Sciatic nerve (tissue), 2 donors: ENCODE measurements around the gene CYLC2. TPM values are rescaled to one million over a fixed set of nuclear protein-coding genes. Genes with fewer than 3 reads are reported as not detected.

Source experiments
- ATAC-seq: fragments of 200-7000 bp; cut with Tn5 transposase; one replicate; pipeline ENCODE4 v1.9.1; 2020; ENCODE audit warnings: mild to moderate bottlenecking, moderate library complexity
- DNase-seq: peaks from one replicate; pipeline ENCODE4 v3.0.0-alpha.2; 2020; ENCODE audit warnings: low spot score
- intact Hi-C: fragments of 100-400 bp; cut with DNase I; formaldehyde crosslinking; loops from one replicate; pipeline ENCODE4 v1.14.2; 2022
- total RNA-seq: library from RNA; stranded (reverse); fragmentation: NEBNext Ultra II Directional; extraction: Animal tissue kit (Norgen Biotek cat#: 25700); gene quantifications from one replicate; pipeline ENCODE4 v1.2.1, GENCODE V29; 2021
- donor health status: DM: no; HTN: no; CAD: no.
- donor health status: DM: no; HTN: no; CAD: no.

The CYLC2 gene
- total RNA-seq = not detected

- DNase-seq (no peak), ATAC-seq (no peak)
- intact Hi-C loops = no loop called here
These were observed at the start of gene CYLC2 for GRCh38 chr9:102995033-102995432. Gene CYLC2, plus strand, starts transcription at chr9:102995333. Its CDS starts 48 bp downstream, at chr9:102995381.

- DNase-seq (no peak), ATAC-seq (no peak)
- intact Hi-C loops = no loop called here
These were observed 44.8 kb upstream of the CYLC2 start for GRCh38 chr9:102950346-102950745.

- intact Hi-C loops = no loop called here
- ATAC-seq (no peak), DNase-seq (no peak)
These were observed 28.1 kb upstream of the CYLC2 start for GRCh38 chr9:102966999-102967398.

- ATAC-seq = no peak
- intact Hi-C loops = no loop called here
- DNase-seq = no peak
These were observed 27.2 kb upstream of the CYLC2 start for GRCh38 chr9:102967979-102968378.

- DNase-seq = no peak
- intact Hi-C loops = no loop called here
- ATAC-seq = no peak
These were observed 22.4 kb upstream of the CYLC2 start for GRCh38 chr9:102972780-102973179.

- ATAC-seq (no peak), DNase-seq (no peak)
- intact Hi-C loops = no loop called here
These were observed 20.6 kb upstream of the CYLC2 start for GRCh38 chr9:102974530-102974929.

- ATAC-seq (no peak), DNase-seq (no peak)
- intact Hi-C loops = no loop called here
These were observed 19.9 kb upstream of the CYLC2 start for GRCh38 chr9:102975251-102975650.

GRCh38 chr9:102985162-102985895 is 9.8 kb upstream of the CYLC2 start:
- DNase-seq = no peak
- intact Hi-C loops = no loop called here
- no peak for ATAC-seq

GRCh38 chr9:102986425-102986824 is 8.7 kb upstream of the CYLC2 start:
- no peak for DNase-seq
- ATAC-seq = no peak
- intact Hi-C loops = no loop called here

- DNase-seq = no peak
- intact Hi-C loops = no loop called here
- no peak for ATAC-seq
These were observed 8.6 kb downstream of the CYLC2 start for GRCh38 chr9:103003689-103004088.

GRCh38 chr9:103014242-103014641 is 19.1 kb downstream of the CYLC2 start:
- intact Hi-C loops = no loop called here

GRCh38 chr9:103025796-103026195 is 30.7 kb downstream of the CYLC2 start:
- ATAC-seq (no peak), DNase-seq (no peak)
- intact Hi-C loops = no loop called here

More at GRCh38 chr9:103014242-103014641, 19.1 kb downstream of the CYLC2 start:
- DNase-seq (no peak), ATAC-seq (no peak)

GRCh38 chr9:103037508-103038477 is 42.7 kb downstream of the CYLC2 start:
- no peak for ATAC-seq
- intact Hi-C loops = no loop called here

GRCh38 chr9:103041961-103042360 is 46.8 kb downstream of the CYLC2 start:
- ATAC-seq = no peak
- intact Hi-C loops = no loop called here
- DNase-seq = no peak

More at GRCh38 chr9:103037508-103038477, 42.7 kb downstream of the CYLC2 start:
- DNase-seq = no peak
